HG03565 (cell line): ENCODE results near the gene MMRN1.

Experiments
- ATAC-seq: cut with Tn5 transposase; IDR thresholded peaks from one replicate; pipeline ENCODE4 v1.9.1; 2021; ENCODE audit warnings: mild to moderate bottlenecking, moderate library complexity; ENCODE audit not compliant: unreplicated experiment

MMRN1 gene

DNA sequence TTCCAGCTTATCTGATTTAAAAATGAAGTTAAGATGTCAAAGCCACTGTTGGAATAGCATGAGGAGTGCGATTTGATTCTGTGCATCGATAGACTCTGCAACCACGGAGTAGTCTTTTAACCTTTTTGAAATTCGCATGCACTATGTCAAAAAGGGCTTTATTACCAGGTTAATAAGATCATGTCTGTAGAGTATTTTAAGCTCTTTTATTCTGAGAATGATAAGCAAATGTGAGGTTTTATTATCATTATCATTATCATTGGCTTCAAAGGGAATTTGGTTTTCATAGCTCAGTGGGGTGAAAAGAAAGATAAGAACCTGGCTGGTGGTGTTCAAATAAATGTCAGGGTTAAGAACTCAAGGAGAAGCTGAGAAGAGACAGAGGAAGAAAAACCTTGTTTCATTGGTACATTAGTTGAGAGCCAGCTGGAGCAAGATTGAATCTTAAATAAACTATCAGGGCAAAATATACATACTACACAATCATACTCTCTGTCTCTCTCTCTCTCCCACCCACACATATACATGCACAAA lies 102.6 kb downstream of the MMRN1 start:
- ATAC-seq = no peak

DNA sequence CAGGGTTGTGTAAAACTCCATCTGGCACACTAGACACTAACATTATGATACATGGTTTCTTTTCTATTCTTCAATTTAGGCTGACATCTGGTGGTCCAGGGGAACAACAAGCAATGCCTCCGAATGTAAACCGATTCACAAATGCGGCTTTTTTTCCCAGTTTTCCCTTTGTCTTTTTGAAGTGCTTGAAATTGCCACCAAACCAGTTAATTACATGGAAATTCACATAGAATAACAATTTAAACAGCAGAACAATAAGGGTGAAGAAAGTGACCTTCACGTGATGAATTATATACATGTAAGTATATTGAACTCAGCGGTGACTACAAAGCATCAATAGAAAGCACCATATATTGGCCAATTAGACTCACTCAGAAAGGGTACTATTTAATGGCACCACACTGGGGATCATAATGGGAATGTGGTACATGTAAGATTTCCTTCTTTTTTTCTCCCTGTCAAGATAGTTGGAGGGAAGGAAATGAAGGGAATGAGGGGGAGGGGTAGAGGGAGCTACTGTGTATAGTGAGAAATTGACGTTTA lies 103.9 kb downstream of the MMRN1 start:
- ATAC-seq = no peak

DNA sequence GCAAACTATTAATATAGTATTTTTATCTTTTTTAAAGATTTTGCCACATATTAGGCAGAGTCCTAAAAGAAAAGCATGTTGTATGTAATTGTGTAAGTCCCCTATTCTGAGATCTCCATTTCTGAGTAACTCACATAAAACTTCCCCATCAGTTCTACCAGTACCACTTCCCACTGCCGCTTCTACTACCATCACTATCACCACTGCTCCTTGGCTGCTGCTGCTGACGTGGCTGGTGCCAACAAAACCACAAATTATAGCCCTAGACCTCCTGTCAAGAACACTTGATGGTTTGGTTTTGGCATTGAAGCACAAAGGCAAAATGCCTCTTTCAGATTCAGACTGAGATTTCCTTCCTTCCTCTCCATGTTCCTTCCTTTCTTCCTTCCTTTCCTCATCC lies 106.4 kb downstream of the MMRN1 start:
- ATAC-seq = no peak

GRCh38 chr4:90002441-90003062 lies 107.9 kb downstream of the MMRN1 start:
- ATAC-seq = no peak
